Measurements from ENCODE around the gene FNIP1. TPM values are rescaled to one million over a fixed set of nuclear protein-coding genes. Genes with fewer than 3 reads are reported as not detected.

FNIP1 gene
- total and polyA plus RNA-seq, 2 of the 8 experiments (the other 6 are each of a cell fraction or from before 2014, with no cell fraction given), result 3.5 to 17.3 TPM

DNA sequence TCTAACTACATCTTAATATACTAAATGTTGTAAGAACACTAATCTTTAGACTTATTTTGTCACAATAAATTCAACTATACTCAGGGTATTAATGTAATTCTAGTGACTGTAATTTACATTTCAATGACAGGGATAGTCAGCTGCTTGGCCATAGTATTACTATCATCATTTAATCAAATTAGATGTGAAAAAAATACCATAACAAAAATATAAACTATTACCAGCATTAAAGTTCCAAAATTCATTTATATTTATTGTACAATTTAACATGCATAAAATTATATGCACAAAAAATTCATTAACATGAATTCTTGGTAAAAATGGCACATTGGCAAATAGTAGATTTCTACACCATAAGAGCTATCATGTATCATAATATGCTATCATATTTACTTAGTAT lies 28.9 kb downstream of the FNIP1 start:
- H3K79me1 ChIP-seq (ENCODE audit: low read depth, low read length), result peaks cover 3% of the 10 kb centered on the region; the same call in 1 of the 2 replicates
- no peak overlapping the region for H3K56ac ChIP-seq (replicated peaks; ENCODE audit: insufficient read length, low read depth, low read length)
- no peak overlapping the region for H2AFZ ChIP-seq (ENCODE audit: low read length)
- H4K5ac ChIP-seq (ENCODE audit: insufficient read length, low read depth, low read length), result no peak overlapping the region
- H3K4me1 ChIP-seq (replicated peaks in 1 of 4; ENCODE audit: control insufficient read depth in 3 of 4, insufficient read depth in 4 of 4, low read length in 3 of 4), result no peaks in the 10 kb centered on the region
- no peak overlapping the region for H3K4ac ChIP-seq (replicated peaks; ENCODE audit: insufficient read length, low read depth, low read length)
- H3K14ac ChIP-seq (ENCODE audit: insufficient read length), result no peak overlapping the region
- H3K9me3 ChIP-seq (ENCODE audit: insufficient read depth in 2 of 2, low read depth in 1 of 2, low read length in 1 of 2), result 0 out of 4 replicates have a peak, but pooled peaks cover 0 to 2% of the 10 kb centered on the region in 2 experiments
- no peak overlapping the region for H2BK15ac ChIP-seq (ENCODE audit: low read length)
- H2AK5ac ChIP-seq (ENCODE audit: low read depth, low read length), result no peak overlapping the region
- H3K27me3 ChIP-seq (replicated peaks in 1 of 4; ENCODE audit: control insufficient read depth in 3 of 4, extremely low read depth in 1 of 4, insufficient read depth in 3 of 4, low read length in 3 of 4), result no peaks in the 10 kb centered on the region
- no peaks in the 10 kb centered on the region; a peak in 1 of 8 replicates for H3K36me3 ChIP-seq (ENCODE audit: control insufficient read depth in 2 of 4, insufficient read depth in 4 of 4, low read length in 3 of 4)
- H2BK12ac ChIP-seq (ENCODE audit: low read depth, low read length), result no peak overlapping the region
- POLR2A ChIA-PET (ENCODE audit: partially characterized antibody), result no interaction called here
- no peak for DNase-seq (ENCODE audit: low read depth in 1 of 2, low spot score in 2 of 2)
- H3K9ac ChIP-seq (replicated peaks in 1 of 4; ENCODE audit: extremely low read depth in 1 of 4, low read depth in 3 of 4, low read length in 3 of 4), result no peak overlapping the region
- H3K23ac ChIP-seq (ENCODE audit: insufficient read length), result no peak overlapping the region
- peaks cover 0 to 83% of the 10 kb centered on the region in 2 experiments; a peak in 3 of 4 replicates for H3K79me2 ChIP-seq (ENCODE audit: control insufficient read depth in 1 of 2, insufficient read depth in 2 of 2, low read length in 2 of 2)
- H3K4me2 ChIP-seq (ENCODE audit: insufficient read depth in 1 of 2, low read depth in 2 of 2, low read length in 2 of 2), result no peak overlapping the region
- CTCF ChIA-PET (ENCODE audit: partially characterized antibody), result no interaction called here
- no peak for TF ChIP-seq POLR2A (IDR thresholded peaks at IDR 0.05; ENCODE audit: control extremely low read depth in 1 of 2, low read depth in 2 of 2, low read length in 2 of 2)
- TF ChIP-seq YY1 (IDR thresholded peaks at IDR 0.05; ENCODE audit: low read depth, low read length), result no peak
- no peak for TF ChIP-seq ASH2L (IDR thresholded peaks at IDR 0.05; ENCODE audit: low read length)
- H2BK120ac ChIP-seq (replicated peaks; ENCODE audit: low read depth, low read length), result no peak overlapping the region
- H3K18ac ChIP-seq (ENCODE audit: extremely low read depth, low read length), result no peak overlapping the region
- H4K20me1 ChIP-seq (replicated peaks in 1 of 2; ENCODE audit: control insufficient read depth in 1 of 2, insufficient read depth in 2 of 2, low read length in 2 of 2), result peaks cover 4 to 5% of the 10 kb centered on the region in 2 experiments
- H4K8ac ChIP-seq (ENCODE audit: extremely low read depth, insufficient read depth, low read length), result no peak overlapping the region
- no peak overlapping the region for H2BK5ac ChIP-seq (ENCODE audit: low read depth, low read length)
- H3K27ac ChIP-seq (ENCODE audit: low read depth, low read length), result no peak overlapping the region
- no peak overlapping the region for H2BK20ac ChIP-seq (ENCODE audit: low read length)
- no peaks in the 10 kb centered on the region for H3K23me2 ChIP-seq (ENCODE audit: low read depth, low read length)
- H4K91ac ChIP-seq (replicated peaks; ENCODE audit: insufficient read length, low read length), result no peak overlapping the region
- no peak overlapping the region for H3K4me3 ChIP-seq (ENCODE audit: extremely low read depth in 1 of 4, insufficient read depth in 2 of 4, low read depth in 3 of 4, low read length in 4 of 4)
- no peak for FAIRE-seq
